ENCODE measurements around the gene UBE2O.

Gene UBE2O

GRCh38 chr17:76385892-76386786 lies 66.8 kb downstream of the UBE2O start:
- DNase-seq, result peak; percentile 53 to 78 (median 70)

DNA sequence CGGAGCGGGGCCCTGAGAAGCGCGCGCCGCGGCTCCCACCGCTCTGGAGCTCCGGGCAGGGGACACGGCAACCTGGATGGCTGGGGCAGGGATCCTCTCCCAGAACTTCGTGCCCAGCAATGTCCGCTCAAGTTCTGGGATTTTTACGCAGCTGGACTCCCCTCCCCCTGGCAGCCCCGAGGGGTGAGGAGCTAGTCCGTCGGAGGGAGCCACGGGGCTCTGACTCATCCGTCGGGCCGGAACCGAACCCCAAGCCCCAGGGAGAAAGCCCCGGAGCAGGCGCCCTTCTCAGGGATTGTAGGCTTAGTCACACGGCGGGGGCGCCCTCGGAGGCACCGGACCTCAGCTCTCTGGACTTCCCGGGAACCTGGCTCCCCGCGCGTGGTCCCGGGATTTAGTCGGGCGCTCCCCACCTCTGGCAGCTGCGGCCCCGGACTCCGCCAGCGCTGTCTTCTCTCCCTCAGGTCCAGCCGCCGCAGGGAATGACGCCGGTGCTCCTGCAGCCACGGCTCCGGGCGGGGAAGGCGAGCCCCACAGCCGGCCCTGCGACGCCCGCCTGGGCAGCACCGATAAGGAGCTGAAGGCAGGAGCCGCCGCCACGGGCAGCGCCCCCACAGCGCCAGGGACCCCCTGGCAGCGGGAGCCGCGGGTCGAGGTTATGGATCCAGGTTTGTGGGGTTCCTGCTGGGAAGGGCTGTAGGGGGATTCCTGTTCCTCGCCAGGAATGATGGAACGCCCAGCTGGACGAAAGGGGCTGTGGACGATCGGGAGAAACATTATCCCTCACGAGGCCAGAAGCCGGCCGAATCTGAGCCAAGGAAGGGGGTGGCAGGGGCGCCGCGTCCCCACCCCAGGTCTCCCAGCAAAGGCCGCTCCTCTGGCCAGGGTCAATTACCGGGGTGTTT lies 67.7 kb downstream of the UBE2O start:
- DNase-seq, result peak in 2 of 3 experiments; percentile 60 to 62

GRCh38 chr17:76384222-76384986 lies 68.5 kb downstream of the UBE2O start, which contains the start of gene SPHK1:
SPHK1 (plus strand) TSS chr17:76384609; CDS start chr17:76385645, 1,036 bp downstream.
- peak; percentile 31 to 64 (median 56) for DNase-seq

DNA sequence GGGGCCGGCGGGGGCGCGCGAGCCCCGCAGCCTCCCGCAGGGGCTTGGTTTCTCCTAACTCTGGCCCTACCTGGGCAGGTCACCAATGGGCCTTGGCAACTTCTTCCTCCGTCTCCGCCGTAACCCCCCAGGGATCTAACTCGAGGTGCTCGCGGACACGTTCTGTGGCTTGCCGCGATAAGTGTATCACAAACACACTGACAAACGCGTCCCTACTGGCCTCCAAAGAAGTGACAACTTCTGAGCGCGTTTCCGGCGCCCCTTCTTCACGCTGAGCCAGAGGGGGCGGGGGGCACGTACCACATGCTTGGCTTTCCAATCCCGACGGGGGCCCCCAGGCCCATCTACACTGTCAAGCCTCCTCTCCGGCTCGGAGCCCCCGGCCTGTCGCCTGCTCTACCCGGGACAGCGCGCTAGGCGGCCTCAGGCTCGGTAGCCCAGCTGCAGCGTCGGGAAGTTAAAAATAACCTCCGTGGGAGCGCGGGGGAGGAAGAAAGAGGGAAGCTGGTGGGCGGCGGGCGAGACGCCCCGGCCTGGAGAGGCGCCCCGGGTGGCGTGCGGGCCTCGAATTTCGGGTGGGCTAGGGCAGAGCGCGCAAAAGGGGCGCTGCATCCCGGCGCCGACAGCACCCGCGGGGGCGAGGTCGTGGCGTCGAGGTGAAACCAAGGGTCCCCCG lies 69.3 kb downstream of the UBE2O start:
- DNase-seq, result peak in 2 of 3 experiments; percentile 44 to 46

DNA sequence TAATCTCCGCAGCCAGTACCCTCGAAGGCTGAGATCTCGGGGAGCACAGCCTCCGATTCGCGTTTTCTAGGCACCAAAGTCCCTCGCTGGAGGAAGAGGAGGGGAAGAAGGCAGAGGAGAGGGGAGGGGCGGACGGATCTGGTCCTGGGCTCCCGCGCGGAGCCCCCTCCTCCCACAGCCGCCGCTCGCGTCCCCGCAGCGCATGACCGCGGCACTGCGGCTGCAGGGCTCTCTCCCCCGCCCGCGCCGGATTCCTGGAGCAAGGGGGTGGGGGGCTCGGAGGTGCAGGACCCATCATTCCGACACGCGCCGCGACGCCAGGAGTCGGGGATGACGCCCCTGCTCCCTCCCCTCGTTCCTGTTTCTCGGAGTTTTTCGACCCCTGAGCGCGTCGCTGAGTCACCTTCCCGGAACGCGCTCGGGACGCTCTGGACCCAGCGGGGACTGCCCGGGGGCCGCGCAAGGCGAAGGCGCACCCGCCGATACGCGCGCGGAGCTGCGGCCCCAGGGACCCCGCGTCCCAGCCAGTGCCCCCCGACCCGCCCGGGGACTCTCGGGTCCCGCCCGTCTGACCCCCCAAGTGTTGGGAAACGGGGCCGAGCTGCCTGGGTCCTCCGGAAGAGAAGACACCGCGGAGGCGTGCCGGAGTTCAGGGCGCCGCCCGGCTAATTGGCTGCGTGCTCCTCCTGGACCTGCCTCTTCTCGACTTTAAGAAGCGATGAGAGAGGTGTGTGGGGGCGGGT lies 70.0 kb downstream of the UBE2O start:
- DNase-seq, result peak in 2 of 3 experiments; percentile 16 to 26

- no peak for DNase-seq
These were observed 70.6 kb downstream of the UBE2O start for GRCh38 chr17:76382351-76382802.

DNA sequence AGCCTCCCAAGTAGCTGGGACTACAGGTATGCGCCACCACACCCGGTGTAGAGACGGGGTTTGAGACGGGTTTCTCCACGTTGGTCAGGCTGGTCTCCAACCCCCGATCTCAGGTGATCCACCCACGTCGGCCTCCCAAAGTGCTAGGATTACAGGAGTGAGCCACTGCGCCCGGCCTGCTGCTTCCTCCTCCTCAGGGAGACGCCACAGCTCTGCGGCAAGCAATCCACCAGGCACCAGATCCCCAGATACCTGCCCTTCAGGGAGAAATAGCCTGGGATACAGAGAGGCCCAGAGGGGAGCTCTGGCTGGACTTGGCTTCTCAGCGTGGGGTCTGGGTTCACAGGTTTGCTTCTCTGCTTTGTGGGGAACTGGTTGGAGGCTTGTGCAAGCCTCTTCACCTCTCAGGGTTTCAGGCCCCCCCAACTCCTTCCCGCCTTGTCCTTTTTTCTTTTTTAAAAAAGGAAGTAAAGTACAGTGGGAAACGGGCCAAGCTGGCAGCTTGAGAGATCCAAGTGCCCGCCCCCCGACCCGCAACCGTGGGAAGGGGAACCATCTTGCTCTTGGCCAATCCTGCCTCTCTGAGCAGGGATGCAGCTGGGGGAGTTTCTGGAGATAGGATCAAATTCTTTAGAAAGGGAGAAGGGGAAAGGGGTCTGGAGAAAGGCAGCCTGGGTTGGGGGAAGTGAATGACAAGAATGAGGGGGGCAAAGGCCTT lies 71.2 kb downstream of the UBE2O start:
- DNase-seq, result no peak

DNA sequence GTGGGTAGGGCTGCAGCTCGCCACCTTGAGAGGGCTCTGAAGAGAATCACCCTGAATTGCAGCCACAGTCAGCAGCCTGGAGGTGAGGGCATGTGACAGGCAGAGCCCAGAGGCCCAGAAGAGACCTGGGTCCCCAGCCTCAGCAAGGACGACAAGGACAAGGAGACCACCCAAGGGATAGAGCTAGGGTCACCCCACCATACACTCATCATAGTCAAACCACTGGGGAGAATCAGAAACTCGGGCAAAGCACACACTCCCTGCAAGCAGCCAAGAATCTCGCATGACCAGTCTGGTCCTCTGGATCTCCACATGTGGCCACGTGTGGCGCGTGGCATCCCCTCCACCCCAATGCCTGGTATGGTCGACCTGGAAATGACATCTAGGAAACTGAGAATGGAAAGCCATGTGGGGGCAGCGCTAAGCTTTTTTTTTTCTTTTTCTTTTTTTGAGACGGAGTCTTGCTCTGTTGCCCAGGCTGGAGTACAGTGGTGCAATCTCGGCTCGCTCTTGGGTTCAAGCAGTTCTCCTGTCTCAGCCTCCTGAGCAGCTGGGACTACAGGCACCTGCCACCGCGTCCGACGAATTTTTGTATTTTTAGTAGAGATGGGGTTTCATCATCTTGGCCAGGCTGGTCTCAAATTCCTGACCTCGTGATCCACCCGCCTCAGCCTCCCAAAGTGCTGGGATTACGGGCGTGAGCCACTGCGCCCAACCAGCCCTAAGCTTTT lies 73.1 kb downstream of the UBE2O start:
- DNase-seq, result no peak

DNA sequence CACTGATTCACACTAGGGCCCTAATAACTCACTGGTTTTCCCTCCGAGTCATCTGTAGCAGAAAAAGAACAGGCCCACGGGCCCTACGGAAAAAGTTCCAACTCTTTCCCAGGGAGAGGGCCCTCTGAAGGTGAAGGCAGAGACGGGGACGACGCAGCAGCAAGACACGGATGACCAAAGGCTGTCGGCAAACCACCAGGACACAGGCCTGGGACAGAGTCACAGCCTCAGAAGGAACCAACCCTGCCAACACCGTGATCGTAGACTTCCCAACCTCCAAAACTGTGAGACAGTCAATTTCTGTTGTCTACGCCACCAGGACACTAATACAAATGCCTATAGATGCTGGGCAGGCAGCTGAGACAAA lies 73.7 kb downstream of the UBE2O start:
- no peak for DNase-seq

GRCh38 chr17:76378548-76379274 lies 74.2 kb downstream of the UBE2O start:
- DNase-seq, result no peak

DNA sequence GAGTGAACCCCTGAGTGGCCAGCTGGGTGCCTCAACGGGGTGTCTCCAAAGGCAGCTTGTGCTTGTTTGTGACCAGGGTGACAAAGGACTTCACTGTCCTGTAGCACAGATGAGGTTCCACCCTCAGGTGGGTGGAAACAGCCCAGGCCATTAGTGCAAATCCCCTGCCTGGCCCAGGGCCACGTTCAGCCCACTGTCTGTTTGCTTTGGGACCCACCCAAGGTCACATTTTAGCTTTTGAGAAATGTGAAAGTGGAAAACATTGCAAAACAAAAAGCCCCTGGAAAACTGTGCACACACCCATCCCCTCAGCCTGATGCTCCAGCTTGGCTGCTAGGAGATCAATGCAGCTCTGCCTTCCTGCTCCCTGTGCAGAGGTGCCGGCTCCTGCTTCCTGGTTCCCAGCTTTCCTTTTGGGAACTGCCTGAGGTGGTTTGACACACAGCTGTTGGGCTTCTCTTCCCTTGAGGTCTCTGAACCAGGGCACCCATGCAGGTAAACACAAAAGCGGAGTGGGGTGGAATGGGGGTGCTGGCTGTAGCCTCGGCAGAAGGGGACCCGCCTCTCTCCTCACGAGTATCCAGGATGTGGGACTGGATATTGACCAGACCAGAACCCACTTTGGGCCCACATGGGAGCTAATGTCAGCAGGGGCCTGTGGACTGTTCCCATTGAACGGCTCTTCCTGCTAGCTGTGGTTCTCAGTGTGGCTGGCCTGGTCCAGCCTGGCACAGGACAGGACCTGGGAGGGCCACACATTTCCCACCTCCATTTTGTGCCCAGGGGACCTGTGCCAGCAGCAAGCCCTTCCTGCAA lies 76.4 kb downstream of the UBE2O start:
- DNase-seq, result no peak

GRCh38 chr17:76371656-76372628 lies 81.0 kb downstream of the UBE2O start:
- DNase-seq, result no peak

DNA sequence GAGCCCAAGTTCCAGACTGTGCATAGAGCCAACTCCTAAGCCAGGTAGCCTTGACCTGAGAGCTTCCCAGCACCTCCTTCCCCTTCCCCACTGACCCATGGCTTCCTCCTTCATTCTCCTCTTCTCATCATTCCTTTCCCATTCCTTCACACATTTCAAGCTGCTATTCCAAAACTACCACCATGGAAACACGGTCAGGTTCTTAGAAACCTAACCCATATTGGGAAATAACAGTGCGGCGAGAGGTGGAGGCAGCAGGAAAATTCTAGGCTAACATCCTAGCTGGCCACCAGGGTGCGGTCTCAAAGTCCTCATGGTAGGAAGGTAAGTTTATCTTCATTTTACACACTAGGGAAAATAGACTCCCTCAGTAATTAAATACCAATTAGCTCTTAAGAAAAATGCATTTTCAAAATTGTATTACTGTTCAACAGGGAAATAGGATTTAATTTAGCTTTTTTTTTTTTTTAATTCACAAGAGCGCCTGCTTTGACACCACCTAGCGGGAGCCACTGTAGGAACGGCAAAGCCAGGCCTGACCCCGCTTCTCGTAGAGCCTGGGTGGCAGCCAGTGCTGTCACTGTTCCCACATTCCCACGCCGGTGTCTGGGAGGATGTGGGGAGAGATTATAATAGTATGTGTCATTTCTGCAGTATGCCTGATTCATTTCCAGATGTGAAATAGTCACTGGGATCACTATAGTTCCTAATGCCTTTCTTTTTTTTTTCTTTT lies 82.5 kb downstream of the UBE2O start:
- DNase-seq, result no peak

GRCh38 chr17:76369804-76370203 lies 83.1 kb downstream of the UBE2O start:
- no peak for DNase-seq

DNA sequence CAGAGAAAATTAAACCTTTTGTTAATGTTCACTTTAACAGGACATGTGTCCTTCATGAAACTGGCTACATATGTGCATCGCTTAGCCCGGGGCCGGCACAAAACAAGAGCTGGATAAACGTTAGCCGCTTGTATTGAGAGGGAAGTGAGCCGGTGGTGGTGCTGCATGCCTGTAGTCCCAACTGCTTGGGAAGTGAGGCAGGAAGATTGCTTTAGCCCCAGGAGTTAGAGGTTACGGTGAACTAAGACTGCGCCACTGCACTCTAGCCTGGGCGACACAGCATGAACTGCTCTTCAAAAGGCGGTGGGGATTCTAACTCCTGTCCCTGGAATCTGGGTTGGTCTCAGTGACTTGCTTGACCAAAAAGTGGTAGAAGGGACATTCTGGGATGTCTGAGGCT lies 83.6 kb downstream of the UBE2O start:
- no peak for DNase-seq

- DNase-seq, result no peak
These were observed 84.4 kb downstream of the UBE2O start for GRCh38 chr17:76368545-76368944.
